SK-N-MC (cell line): Measurements from ENCODE around the gene EFCAB6.

Source experiments
- EZH2 ChIP-seq: fragments of 200-600 bp; sonication (generic); IDR thresholded peaks from one replicate; pipeline ENCODE4 v1.6.1; 2017; ENCODE audit warnings: antibody characterized with exemption
- POLR2AphosphoS5 ChIP-seq: IDR thresholded peaks from 2 replicates; pipeline ENCODE4 v1.6.1; 2012; ENCODE audit warnings: mild to moderate bottlenecking, low read depth, low read length, borderline replicate concordance

GRCh38 chr22:43792905-43793304 is 19.2 kb downstream of the EFCAB6 start:
- TF ChIP-seq EZH2 (no peak), POLR2AphosphoS5 (no peak)
